Activated CD4-positive, alpha-beta T cell treated with anti-CD3 and anti-CD28 coated beads for 48 hours (primary cell): Measurements from ENCODE around the gene SNTN.
"Not testable (repeated sequence)": the region's sequence is repeated elsewhere in the genome, so short reads cannot be mapped to it uniquely, and the experiment has no call there.

Experiments used
- DNase-seq: peaks from one replicate; pipeline ENCODE4 v3.0.0-alpha.2; 2020

SNTN gene

DNA sequence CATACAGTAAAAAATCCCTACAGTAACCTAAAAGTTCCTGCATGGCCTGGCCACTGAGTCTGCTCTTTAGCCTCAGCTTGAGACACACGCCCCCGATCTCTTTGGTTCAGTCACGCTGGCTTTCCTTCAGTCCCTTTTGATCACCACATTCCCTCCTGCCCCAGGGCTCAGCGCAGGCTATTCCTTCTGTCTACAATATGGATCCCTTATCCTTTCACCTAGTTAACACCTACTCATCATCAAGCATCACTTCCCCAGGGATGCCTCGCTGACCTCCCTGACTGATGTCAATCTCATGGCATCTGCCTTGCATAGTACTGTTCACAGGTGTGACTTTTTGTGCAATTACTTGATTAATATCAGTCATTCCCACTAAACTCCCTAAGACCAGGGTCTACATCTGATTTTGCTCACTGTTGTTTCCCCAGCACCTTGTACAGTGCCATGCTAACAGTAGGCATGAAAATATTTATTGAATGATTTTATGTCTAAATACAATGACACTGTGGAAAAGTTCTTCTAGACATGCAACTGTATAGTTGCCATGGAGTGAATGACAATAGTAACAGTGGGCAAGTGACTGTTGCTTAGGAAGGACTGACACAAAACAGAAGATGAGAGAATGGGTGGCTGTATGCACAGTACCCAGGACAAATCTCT lies at the start of gene SNTN:
Gene SNTN, plus strand, starts transcription at position 610 of the 660 bp plus-strand sequence. Its CDS starts 13 bp downstream, at position 623.
- no peak for DNase-seq

DNA sequence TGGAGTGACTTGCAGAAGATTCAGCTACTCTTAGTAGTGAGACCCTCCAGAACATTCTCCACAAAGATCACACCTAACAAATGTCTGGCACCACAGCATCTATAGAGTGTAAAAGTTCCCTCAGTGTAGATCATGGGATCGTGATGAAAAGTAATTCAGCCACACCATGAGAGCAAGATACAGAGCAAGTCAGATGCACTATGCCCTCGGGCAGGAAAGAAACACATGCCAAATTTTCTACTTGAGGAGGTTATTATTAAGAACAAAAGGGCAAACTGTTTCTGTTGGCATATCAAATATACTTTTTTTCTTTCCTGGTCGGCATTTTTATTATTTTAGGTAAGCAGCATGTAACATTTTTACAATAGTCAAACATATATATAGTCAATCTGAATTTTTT lies 44.8 kb upstream of the SNTN start:
- DNase-seq, result no peak

DNA sequence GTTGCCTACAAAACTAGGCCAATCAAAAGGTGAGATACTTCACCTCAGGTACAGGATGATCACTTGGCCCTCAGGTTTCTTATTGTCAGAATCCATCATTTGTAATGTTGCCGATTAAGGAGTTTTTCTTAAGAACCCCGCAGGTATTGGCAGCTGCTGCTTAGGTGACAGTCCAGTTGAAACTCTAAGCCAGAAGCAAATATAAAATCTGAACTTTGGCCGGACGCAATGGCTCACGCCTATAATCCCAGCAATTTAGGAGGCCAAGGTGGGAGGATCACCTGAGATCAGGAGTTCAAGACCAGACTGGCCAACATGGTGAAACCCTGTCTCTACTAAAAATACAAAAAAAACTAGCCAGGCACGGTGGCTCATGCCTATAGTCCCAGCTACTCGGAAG lies 43.1 kb upstream of the SNTN start:
- DNase-seq, result no peak

DNA sequence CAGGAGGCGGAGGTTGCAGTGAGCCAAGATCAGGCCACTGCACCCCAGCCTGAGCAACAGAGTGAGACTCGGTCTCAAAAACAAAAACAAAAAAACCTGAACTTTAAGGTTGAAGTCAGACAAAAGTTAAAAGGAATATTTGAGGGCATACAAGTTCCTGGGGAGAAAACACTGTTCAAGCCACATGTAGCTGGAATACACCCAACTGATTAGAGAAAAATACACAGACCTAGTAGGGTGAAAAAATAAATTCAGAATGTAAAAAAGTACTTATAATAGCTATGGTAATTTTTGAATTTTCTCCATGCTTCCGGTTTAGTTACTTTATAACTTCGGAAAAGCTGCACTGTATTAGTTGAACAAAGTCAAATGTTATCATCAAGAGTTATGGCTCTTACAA lies 42.6 kb upstream of the SNTN start:
- no peak for DNase-seq

DNA sequence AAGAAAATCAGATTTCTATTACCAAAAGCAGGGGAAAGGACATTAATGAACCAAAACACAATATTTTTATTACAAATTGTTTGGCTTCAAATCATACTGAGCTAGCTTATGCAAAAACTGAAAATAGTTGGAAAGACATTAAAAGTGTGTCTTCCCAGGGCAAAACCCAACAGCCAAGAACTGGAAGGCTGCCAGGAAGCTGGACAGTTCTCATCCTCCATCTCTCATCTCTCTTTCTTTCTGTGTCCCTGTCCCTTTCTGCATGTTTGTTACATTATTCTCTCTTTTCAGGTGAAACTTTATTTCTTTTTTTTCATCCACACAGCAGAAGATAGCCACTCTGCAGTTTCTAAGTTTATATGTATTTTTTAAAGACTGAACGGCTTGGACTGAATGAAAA lies 41.1 kb upstream of the SNTN start:
- no peak for DNase-seq

DNA sequence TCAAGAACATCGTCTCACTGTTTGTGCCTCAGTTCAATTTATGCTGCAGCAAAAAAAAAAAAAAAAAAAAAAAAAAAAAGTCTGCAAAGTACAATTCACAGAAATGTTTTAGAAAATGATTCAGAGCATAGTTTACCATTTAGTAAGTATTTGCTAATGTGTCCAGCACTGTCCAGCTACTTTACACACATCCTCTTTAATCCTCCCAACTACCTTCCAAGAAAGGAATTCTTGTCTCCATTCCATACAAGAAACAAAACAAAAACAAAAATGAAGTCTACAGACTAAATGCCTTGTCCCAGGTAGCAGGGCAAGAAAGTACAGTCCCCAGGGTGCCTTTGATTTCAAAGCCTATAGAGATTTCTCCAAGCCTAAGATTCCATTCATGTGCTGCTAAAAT lies 38.9 kb upstream of the SNTN start:
- DNase-seq, result no peak

DNA sequence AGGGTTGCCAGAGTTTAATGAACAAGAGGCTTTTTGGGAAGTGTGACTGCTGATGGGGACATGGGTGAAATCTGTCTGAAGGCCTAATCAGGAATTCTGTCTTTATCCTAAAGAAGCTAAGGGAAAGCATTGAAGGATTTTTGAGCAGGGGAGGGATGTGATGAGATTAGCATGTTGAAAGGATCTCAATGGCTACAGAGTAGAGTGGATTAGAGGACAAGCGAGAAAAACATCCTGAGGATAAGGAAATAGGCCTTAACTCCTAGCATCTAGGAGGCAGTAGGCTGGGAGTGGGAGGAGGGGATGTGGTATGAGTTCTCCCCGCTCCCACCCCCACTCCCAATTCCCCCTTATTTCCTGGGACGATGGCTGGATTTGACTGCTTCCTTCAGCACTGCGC lies 35.1 kb upstream of the SNTN start:
- no peak for DNase-seq

DNA sequence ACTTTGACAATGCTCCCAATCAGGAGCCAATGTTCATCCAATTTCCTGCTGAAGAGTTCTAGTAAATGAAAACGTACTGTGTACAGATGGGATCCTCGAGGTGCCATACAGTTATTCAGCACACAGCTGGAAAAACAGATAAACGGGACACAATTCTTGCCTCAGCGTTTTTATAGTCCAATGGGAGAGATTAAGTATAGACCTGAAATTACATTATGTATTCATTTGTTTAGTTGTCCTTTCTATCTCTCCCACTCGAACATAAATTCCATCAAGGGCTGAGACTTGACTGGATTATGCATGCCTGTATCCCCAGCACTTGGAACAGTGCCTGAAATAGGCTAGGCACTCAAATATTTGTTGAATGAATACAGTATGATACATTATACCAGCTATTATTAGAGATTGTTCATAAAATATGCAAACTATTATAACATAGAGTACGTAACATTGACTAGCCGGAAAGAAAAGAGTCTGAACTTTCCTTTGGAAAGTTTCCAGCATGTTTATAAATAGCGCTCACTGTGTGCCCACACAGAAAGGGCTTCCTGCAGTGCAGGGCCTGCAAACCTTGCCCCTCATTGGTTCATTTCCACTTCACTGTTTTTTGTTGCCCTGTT lies 27.4 kb upstream of the SNTN start:
- no peak for DNase-seq

DNA sequence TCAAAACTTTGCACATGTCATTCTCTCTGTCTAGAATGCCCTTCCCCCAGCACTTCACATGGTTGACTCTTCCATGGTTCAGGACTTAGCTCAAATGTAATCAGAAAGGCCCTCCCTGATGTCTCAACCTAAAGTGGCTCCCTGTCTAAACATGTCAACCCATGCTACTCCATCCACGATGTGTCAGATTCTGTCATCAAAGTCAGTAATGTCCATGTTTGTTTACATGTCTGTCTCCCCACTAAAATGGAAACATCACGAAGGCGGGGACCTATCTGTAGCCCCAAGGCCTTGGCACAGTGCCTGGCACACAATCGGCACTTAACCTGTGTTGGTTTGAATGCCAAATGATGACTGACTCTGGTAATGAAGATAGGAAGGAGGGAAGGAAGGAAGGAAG lies 20.8 kb upstream of the SNTN start:
- DNase-seq, result no peak

DNA sequence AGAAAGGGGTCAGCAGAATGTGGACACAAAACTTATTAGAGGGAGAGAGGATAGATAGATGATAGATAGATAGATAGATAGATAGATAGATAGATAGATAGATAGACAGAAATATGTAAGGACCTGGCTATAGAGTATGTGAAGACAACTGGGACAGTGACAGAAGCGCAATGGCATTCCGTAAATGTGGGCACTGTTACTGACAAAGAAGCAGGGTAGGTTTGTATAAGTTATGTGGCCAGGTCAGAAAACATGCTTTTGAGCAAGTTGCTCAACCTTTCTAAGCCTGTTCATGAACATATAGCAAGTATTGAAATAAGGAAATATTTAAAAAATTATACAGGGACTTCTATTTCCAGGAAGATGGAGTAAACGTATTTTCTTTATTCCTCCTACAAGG lies 17.3 kb upstream of the SNTN start:
- DNase-seq, result no peak

DNA sequence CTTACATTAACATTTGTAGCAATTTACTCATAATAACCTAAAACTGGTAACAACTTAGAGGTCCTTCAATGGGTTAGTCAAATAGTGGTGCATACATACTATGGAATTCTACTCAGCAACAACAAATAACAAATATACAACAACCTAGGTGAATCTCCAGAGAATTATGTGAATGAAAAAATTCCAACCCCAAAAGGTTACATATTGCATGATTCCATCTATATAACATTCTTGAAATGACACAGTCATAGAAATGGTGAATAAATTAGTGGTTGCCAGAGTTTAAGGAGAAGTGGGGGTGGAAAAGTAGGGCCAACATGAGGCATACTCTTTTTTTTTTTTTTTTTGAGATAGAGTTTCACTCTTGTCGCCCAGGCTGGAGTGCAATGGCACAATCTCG lies 12.7 kb upstream of the SNTN start:
- DNase-seq, result no peak

DNA sequence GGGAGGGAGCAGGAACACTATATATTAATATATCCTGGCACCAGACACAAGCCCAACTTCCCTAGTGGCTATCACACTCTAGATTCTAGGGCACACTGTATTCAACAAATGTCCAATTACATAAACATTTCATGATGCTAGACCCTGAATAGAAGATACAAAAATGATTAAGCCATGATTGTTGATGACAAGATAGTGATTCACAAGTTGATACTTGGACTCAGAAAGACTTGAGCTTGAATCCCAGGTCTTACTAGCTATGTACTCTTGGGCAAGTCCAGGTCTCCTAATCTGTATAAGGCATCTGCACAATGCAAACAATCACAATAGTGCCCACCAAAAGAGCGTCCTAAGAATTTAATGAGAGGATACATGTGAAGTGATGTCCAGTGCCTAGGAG lies 10.0 kb upstream of the SNTN start:
- no peak for DNase-seq

DNA sequence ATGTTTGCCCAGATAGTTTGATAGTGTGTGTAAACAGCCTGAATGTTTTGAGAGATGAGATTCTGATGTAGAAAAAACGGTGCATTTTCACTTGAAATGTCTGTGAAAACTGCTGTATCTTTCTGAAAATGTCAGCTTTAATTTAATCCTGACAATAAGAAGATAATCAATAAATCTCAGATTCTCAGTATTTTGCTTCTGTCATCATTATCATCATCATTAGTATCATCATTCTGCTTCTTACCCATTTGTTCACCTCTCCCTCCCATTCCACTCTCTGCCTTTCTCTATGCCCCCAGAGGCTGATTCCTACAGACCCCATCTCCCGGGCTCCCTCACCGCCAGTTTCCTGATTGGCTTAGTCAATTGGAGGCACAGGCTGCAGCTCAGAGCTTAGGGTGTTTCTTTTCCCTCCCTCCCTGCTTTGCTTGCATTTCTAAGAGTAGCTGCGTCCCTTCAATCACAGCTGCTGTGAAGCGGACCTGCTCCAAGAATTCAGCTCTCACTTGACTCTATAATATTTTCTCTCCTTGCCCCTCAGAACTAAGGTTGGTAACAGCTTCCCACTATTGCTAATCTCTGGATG lies 8.2 kb upstream of the SNTN start:
- no peak for DNase-seq

DNA sequence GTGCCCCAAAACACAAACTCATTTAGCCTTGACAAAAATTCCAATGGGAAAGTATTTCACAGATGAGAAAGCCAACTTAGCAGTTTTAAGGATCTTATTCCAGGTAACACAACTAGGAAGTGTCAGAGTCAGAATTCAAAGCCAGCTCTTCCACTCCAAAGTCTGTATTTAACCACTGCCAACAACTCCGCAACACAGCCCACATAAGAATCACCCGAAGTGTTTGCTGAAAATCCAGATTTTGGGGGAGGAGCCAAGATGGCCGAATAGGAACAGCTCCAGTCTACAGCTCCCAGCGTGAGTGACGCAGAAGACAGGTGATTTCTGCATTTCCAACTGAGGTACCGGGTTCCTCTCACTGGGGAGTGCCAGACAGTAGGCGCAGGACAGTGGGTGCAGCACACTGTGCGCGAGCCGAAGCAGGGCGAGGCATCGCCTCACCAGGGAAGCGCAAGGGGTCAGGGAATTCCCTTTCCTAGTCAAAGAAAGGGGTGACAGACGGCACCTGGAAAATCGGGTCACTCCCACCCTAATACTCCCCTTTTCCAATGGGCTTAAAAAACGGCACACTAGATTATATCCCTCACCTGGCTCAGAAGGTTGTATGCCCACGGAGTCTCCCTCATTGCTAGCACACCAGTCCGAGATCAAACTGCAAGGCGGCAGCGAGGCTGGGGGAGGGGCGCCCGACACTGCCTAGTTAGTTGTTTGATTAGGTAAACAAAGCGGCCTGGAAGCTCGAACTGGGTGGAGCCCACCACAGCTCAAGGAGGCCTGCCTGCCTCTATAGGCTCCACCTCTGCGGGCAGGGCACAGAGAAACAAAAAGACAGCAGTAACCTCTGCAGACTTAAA lies 7.3 kb upstream of the SNTN start:
- DNase-seq, result not testable (repeated sequence)

DNA sequence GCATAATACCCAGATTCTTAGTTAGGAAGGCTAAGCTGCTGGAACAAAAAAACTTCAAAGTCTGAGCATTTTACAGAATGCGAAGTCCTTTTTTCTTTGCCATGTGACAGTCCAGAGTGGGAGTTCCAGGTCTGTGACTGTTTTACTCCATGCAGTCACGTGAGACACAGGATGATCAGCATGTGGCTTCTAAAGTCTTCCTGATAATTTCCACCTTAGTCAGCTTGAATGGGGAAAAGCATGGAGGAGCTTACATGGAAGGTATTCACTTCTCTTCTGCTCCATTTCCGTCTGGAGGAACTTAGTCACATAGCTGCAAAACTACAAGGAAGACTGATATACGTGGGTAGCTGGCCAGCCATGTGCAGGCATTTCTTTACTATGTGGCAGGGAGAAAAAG lies 1.7 kb downstream of the SNTN start:
- DNase-seq, result no peak

DNA sequence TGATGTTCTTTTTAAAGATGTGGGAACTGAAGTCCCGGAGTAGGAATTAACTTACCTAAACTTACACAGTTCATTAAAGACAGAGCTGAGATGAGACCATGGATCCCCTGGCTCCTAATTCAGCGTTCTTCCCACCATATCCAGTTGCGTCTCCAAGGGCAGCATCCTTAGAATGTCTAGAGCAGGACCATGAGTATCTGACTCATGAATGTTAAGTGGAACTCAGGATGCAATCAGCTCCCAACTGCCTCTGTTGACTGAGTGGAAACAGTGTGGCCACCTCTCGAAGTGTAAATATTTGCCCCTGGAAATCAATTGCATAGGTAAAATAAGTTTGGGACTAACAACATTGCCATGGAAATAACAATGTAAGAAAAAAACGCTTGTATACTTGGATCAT lies 2.5 kb downstream of the SNTN start:
- no peak for DNase-seq

DNA sequence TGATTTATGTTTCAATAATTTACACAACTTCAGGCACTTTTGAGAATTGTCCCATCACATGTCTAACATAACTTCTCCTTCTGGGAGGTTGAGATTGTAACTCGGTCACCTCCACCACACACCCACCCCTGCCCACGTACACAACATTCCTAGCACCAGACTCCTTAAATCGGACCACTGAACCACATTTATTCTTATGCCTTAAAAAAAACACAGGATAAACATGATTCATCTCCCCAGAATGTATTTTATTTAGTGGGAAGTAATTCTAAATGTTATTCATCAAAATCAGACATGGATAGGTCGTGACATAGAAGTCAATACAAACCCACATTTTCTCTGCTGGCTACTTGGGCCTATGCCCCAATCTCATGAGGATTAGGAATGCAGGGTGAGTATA lies 3.0 kb downstream of the SNTN start:
- DNase-seq, result no peak

DNA sequence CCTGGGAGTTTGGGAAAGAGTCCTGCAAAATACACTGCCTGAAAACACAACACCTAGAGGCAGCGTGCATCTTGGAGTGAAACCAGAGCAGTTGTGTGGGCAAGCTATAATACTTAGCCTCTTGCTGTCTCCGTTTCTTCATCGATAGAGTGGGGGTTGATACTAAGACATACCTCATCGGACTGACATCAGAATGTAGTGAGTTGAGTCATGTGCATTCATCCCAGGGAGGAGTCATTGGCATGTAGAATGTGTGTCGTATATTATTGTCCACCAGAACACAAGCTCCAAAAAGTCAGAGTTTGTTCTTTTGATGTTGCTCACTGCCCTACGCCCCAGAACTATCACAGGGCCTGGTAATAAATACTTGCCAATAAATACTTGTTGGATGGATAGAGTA lies 4.3 kb downstream of the SNTN start:
- no peak for DNase-seq

DNA sequence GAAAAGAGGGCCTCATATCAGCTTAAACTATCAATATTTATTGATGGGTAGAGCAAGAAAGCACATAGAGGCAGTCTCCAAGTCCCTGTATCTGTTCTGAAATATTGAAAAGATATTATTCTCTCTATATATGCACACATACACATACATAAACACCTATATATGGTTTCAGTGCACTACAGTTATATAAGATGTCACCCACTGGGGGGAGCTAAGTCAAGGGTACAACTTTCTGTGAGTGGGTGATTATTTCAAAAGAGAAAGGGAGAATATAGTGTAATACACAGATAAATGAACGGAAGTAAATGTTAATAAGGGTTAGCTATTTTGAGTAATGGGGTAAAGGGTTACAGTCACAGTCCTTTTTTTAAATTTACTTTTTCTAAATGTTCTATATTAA lies 8.8 kb downstream of the SNTN start:
- DNase-seq, result no peak

DNA sequence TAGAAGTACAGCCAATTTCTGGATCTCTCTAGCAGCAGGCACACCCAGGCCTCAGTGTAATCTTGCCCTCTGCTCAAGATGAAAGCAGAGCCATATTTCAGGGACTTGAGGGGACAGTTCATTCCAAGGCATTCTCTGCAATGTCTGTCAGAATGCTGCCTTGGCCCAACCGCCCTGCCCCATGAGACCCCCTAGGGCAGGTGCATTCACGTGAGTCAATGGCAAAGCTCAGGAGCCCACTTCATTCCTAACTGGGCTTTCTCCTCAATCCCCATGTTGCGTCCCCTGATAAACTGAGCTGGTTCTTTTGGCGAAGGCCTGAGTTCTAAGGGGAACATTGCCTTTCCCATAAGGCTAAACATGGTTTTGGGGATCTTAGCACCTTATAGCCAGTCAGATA lies 9.5 kb downstream of the SNTN start:
- no peak for DNase-seq

DNA sequence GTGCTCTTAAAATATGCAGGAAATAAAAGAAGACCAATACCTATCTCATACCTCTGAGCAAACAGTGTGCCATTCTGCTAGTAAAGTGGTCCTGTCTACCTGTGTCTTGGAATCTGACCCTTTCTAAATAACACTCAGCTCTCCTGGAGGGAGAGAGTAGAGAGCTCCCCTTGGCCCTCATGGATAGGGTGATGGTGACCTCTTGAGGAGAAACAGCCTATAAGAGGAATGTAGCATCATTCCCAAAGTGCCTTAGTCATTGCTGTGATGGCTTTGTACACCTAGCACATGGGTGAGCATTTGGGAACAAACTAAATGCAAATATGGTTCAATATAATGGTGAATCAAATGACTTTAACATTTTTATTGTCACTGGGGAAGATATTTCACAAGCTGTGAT lies 10.0 kb downstream of the SNTN start:
- no peak for DNase-seq

DNA sequence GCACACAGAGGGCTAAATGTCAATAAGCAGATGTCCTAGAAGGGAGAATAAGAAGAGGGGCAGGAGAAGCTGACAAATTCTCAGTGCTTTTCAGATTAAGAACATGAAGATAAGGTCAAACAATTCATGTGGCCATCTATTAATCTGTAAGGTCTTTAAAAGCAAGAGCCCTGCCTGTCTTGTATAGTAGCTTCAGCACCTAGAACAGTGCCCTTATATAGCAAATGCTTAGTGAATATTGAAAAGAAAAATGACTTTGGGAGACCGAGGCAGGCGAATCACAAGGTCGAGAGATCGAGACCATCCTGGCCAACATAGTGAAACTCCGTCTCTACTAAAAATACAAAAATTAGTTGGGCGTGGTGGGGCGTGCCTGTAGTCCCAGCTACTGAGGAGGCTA lies 18.1 kb downstream of the SNTN start:
- DNase-seq, result no peak

DNA sequence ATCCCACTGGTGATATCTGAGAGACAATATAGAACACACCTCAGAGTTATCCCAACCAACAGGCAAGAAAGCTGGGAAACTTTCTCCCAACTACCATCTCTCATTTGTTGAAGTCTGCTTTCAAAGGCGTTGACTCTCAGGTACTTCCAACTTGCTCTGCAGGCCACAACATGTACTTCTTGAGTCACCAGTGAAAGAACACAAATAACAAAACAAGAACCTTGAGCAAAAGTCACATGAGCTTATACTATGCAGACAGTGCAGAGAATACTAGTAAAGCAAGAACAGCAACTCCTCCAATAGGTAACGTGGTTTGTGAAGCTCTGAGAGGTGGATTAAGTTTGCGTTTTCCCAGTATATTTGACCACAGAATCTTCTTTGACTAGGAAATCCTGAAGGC lies 20.6 kb downstream of the SNTN start:
- no peak for DNase-seq

DNA sequence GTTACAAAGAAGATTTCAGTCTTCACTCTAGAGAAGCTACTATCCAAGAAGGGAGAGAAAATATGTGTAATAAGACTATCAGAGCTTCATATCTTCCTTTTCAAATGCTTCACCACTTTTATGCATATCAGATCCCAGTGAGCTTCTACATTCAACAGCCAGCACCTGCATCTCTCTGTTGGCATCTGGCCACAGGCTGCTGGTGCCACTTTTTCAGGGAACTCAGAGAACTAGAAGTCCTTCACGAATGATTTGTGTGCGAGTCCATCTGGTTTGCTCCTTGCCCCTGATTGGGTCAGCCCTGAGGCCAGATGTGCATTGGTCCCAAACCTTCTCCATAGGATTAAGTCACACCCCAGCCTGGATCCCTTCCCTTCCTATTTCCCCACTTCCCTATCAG lies 22.1 kb downstream of the SNTN start:
- DNase-seq, result no peak
